GM21528 (cell line): Measurements from ENCODE around the gene RALGPS2.
A peak's percentile ranks its signal among the peaks of the same experiment; 100 is the strongest.
"Not testable (repeated sequence)": the region's sequence is repeated elsewhere in the genome, so short reads cannot be mapped to it uniquely, and the experiment has no call there.

ENCODE experiments used
- ATAC-seq: cut with Tn5 transposase; IDR thresholded peaks from one replicate; pipeline ENCODE4 v1.9.1; 2021; ENCODE audit warnings: mild to moderate bottlenecking, moderate library complexity; ENCODE audit not compliant: unreplicated experiment, low FRiP score

Gene RALGPS2

GRCh38 chr1:178718520-178718919 lies 6.5 kb upstream of the RALGPS2 start:
- ATAC-seq, result no peak

DNA sequence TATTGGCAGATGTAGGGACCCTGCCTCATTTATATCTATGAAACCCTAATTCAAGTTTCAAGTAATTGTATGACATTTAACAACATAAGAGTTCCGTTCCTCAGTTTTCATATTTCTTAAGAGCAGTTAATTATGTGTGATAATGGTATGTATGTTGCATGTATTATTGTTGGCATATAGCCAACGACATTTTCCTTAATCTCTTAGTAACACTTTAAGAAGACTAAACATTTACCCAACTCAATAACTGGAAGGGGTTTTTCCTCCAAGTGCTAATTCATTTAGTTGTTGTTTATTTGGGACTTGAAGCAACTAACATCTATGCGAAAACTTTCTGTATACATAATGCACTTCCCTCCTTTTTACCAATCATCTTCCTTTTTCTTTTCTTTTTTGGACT lies 1.5 kb upstream of the RALGPS2 start:
- no peak for ATAC-seq

- ATAC-seq, result no peak
Observed at GRCh38 chr1:178724376-178724727, 692 bp upstream of the RALGPS2 start.

DNA sequence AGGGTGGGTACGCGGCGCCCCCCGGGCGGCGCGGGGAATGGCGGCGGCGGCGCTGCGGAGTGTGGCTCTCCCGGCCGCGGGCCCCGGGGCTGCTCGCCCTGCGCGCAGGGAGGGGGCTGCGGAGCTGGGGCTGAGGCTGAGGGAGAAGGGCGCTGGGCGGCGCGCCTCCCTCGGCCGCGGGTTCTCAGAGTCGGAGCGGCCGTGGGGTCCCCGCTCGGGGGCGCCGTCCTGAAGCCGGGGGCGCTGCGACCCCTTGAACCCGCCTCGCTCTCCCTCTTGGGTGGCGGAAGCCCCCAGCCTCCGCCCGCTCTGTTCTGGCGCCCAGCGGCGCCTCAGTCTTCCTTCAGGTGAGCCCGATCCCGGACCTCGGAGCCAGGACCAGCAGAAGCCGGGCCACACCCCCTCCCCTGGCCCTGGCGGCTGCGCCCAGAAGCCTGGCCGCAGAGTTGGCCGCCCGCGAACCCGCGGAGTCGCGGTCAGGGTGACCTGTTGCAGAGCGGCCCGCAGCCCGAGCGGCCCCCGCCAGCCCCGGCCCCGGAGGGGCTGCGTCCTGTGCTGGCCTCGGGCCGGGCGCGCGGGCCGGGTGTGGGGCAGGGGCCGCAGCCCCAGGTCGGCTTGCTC lies 532 bp downstream of the RALGPS2 start:
- peak; percentile 38 for ATAC-seq

GRCh38 chr1:178726087-178726517 lies 1.1 kb downstream of the RALGPS2 start:
- peak; percentile 71 for ATAC-seq

GRCh38 chr1:178726545-178726944 lies 1.5 kb downstream of the RALGPS2 start:
- peak; percentile 5 for ATAC-seq

GRCh38 chr1:178727014-178727895 lies 2.2 kb downstream of the RALGPS2 start:
- ATAC-seq, result no peak

DNA sequence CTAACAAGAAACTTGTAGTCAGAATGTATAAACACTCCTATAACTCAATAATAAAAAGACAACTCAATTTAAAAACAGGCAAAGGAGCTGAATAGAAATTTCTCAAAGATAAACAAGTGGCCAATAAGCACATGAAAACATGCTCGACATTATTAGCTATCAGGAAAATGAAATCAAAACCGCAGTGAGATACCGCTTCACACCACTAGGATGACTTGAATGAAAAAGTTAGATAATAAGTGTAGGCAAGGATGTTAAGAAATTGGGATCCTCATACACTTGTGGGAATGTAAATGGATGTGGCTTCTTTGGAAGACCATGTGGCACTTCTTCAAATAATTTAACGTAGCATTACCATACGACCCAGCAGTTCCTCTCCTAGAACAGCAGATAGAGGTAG lies 8.9 kb downstream of the RALGPS2 start:
- no peak for ATAC-seq

DNA sequence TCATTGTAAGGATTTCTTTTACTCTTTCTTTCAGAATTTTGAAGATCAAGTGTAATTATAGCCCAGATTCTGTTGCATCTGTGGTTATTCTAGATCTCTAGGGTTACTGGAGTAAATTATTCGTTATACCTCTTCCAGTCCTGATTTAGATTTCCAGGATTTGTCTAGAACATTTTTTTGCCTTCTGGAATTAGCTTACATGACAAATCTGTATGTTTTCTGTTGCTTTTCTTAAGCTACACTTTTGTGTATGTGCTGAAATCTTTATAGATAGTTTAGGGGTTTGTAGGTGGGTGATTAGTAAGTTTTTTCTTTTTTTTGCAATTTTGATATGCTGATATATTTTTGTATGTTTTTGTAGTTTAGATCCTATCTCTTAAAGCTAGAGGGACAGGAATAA lies 13.7 kb downstream of the RALGPS2 start:
- ATAC-seq, result no peak

- ATAC-seq, result no peak
Observed at GRCh38 chr1:178739285-178740045, 14.4 kb downstream of the RALGPS2 start.

- no peak for ATAC-seq
Observed at GRCh38 chr1:178740491-178740890, 15.4 kb downstream of the RALGPS2 start.

GRCh38 chr1:178740924-178741323 lies 15.9 kb downstream of the RALGPS2 start:
- no peak for ATAC-seq

DNA sequence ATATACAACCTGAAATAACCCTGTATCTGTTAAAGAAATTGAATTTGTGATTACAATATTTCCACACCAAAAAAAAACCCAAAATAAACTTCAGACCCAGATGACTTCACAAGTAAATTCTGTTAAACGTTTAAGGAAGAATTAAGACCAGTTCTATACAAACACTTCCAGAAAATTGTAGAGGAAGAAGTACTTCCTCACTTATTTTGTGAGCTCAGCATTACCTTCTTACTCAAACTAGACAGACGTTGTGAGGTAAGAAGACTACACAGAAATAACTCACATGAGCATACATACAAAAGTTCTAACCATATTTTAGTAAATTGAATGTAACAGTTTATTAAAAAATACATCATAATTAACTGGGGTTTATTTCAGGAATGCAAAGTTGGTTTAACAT lies 18.8 kb downstream of the RALGPS2 start:
- ATAC-seq, result no peak

DNA sequence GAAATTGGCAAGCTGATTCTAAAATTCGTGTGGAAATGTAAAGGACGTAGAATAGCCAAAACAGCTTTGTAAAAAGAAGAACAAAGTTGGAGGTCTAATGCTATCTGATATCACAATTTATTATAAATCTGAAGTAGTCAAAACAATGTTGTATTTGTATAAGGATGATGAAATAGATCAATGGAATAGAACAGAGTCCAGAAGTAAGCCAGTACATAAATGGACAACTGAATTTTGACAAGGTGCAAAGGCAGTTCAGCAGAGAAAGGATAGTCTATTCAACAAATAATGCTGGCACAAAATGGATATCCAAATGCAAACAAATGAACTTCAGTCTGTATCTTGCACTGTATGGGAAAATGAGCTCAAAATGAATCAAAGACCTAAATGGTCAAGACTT lies 20.2 kb downstream of the RALGPS2 start:
- no peak for ATAC-seq

GRCh38 chr1:178746345-178746744 lies 21.3 kb downstream of the RALGPS2 start:
- ATAC-seq, result no peak

DNA sequence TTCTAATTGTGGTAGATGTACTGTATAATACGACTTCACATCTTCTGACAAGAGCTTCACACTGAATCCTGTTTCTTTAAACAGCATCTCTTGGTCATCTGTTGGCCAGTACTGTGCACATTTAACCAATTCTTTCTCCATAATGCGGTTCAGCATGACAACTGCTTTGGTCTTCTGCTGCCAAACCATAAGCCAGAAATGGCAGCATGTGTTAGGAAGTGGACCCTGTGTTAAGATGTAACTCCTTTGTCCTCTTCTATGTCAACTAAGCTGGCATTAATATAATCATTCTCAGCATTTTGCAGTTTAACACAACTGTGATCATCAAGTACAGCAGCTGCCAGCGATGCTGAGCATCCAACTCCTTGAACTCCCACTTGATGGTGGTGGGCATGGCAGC lies 22.3 kb downstream of the RALGPS2 start:
- ATAC-seq, result not testable (repeated sequence)

DNA sequence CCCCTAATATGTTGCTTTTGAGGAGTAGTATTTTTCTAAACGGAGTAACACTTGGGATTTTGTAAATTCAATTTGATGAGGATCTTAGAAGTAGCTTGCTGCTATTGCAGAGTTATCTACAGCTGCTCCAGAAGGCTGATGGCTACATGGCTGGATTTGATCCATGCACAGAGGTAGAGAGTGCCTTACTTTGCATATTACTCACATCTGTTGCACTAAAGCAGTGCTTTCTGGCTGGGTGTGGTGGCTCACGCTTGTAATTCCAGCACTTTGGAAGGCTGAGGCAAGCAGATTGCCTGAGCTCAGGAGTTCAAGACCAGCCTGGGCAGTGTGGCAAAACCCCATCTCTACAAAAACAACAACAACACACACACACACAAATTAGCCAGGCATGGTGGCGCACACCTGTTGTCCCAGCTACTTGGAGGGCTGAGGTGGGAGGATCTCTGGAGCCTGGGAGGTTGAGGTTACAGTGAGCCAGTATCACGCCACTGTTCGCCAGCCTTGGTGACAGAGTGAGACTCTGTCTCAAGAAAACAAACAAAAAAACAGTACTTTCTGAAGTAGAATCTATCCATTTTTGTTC lies 24.6 kb downstream of the RALGPS2 start:
- ATAC-seq, result no peak

- no peak for ATAC-seq
Observed at GRCh38 chr1:178751046-178751445, 26.0 kb downstream of the RALGPS2 start.

DNA sequence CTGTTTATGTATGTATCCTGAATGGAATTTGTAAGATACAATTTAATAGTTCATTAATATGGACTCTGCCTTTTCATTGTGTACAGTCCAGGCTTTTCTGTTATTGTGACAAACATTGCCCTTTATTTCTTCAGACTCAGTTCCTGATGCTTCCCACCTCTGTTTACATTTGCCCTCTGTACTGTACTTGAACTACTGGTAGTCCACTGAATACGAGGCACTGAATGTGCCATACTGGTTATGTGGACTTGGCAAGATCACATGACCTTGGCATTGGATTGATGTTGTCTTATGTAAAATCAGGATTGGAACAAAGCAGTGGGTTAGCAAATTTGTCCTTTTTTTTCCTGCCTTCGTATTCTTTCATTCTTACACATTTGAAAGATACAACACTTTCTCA lies 27.8 kb downstream of the RALGPS2 start:
- no peak for ATAC-seq

DNA sequence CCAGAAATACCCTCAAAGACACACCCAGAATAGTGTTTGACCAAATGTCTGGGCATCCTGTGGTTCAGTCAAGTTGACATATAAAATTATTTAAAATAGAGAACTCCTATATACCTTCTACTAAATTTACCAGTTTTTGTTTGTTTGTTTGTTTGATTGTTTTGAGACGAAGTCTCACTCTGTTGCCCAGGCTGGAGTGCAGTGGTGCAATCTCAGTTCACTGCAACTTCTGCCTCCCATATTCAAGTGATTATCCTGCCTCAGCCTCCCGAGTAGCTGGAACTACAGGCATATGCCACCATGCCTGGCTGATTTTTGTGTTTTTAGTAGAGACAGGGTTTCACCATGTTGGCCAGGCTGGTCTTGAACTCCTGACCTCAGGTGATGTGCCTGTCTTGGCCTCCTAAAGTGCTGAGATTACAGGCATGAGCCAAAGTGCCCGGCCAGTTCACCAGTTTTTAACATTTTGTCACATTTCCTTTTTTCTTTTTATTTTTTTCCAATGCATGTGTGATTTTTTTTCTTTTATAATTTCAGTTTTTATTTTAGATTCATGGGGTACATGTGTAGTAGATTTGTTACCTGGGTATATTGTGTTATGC lies 29.7 kb downstream of the RALGPS2 start:
- not testable (repeated sequence) for ATAC-seq

DNA sequence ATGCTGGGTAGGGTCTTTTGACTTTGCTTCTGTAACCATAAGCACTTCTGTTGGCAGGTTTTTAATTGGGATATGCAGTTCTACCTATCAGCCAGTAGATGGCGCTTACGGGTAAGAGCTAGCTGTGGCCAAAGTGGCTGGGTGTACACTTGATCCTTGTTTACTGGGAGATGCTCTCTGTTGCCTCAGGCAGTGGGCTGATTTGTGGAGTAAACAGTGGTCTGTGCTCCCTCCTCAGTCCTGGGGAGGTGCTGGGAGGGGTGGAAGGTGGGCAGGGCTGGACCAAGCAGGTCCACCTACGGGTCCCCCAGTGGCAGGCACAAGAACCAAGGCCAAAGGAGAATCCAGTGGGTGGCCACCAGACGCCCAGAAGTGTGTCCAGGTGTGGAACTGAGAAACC lies 43.4 kb downstream of the RALGPS2 start:
- no peak for ATAC-seq
